Stimulated activated naive CD4-positive, alpha-beta T cell treated with Interleukin-2 at 50 U/mL for 16 hours (primary cell): ENCODE results near the gene GRAP2.
"Not testable (repeated sequence)": the region's sequence is repeated elsewhere in the genome, so short reads cannot be mapped to it uniquely, and the experiment has no call there.

Experiments
- DNase-seq: peaks from one replicate; lab custom pipeline; 2025; lab: John Stamatoyannopoulos, UW

Gene GRAP2

GRCh38 chr22:39965748-39966147, 64.9 kb downstream of the GRAP2 start:
- no peak for DNase-seq

DNA sequence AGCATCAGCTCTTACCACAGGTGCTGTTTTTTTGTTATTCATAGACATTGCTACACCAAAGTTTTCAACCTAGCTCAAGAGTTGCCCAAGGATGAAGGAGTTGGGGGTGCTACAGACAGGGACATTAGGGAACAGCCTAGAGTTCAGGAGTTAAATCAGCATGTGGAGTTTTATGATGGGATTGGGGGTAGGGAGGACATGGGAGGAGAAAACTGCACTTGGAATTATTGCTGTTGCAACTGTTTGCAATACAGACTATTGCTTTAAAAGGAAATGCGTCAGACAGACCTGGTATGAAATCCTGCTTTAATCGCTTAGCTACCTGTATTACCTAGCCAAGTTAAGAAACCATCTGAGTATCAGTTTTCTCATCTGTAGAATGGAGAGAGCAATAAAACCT, 65.6 kb downstream of the GRAP2 start:
- no peak for DNase-seq

- DNase-seq = no peak
Observed at GRCh38 chr22:39967103-39967829, 66.4 kb downstream of the GRAP2 start.

DNA sequence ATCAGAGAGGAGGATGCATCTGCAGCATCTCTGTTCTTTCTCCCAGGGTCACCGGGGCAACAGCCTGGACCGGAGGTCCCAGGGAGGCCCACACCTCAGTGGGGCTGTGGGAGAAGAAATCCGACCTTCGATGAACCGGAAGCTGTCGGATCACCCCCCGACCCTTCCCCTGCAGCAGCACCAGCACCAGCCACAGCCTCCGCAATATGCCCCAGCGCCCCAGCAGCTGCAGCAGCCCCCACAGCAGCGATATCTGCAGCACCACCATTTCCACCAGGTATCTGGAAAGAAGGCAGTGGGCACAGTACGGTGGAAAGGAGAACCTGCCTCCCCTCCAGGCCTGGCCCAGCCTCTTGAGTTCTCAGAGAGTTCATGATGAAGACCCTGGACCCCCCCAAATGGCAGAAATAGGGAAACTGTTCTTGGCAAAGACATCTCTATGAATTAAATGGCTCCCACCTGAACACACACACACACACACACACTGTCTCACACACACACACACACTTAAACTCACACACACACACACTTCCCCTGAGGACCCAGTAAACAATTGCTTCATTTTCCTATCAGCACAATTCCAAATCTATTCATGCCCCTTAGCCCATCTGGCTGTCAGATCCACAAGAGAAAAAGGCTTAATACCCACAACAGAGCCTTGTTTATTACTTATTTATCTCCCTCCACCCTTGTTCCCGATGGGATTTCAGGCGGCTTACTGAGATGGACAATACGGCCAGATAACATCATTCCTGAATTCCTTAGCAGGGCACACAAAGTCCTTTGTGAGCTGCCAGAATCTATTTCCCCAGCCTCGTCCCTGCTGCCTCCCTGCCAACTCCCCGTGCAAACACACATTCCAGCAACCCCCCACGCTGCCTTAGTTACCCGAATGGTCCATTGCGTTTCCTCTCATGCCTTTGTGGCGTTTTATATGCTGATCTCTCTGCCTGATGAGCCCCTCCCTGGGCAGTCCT, 67.4 kb downstream of the GRAP2 start:
- no peak for DNase-seq

- no peak for DNase-seq
Observed at GRCh38 chr22:39970742-39971141, 69.9 kb downstream of the GRAP2 start.

GRCh38 chr22:39972641-39973040, 71.8 kb downstream of the GRAP2 start:
- DNase-seq = no peak

DNA sequence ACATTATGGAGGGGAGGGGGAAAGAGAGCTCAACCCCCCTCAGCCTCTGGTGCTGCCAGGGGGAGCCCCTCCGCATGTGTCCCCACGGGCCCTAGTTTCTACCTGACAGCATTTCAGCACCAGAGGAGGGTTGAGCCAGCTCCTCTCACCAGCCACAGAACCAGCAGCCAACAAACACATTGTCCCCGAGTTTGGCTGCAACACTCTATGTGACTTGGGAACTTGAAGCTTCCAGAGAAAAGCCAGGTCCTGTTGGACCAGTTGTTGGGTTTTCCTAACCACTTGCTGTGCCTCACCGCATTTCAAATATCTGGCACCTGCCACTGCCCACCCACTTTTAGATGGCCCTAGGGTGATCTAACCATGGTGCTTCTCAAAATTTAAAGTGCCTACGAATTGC, 72.8 kb downstream of the GRAP2 start:
- DNase-seq = no peak

DNA sequence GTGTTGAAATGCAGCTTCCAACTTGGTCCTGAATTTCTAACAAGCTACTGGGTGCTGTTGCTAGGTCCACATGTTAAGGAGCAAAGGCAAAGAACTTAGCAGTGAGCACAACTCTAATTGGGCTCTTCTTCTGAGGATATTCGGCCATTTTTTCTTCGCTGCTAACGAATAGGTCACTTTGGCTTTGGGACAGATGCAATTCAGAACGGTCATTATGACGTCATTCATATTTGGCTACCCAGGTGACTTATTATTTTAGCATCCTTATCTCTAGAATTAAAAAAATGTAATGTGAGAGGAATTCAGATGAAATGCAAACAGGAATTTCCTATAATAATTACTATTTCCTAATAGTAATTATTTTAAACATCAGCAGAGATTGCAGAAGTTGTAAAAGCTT, 73.2 kb downstream of the GRAP2 start:
- no peak for DNase-seq

DNA sequence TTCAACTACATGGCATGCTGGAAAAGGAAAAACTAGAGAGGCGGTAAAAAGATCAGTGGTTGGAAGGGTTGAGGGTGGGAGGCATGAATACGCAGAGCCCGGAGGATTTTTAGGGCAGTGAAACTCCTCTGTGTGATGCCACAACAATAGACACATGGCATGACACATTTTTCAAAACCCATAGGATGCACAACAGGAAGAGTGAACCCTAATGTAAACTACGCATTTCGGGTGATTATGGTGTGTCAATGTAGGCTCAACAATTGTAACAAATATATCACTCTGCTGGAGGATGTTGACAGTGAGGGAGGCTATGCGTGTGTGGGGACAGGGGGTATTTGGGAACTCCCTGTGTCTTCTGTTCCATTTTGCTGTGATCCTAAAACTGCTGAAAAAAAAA, 78.2 kb downstream of the GRAP2 start:
- DNase-seq = no peak

DNA sequence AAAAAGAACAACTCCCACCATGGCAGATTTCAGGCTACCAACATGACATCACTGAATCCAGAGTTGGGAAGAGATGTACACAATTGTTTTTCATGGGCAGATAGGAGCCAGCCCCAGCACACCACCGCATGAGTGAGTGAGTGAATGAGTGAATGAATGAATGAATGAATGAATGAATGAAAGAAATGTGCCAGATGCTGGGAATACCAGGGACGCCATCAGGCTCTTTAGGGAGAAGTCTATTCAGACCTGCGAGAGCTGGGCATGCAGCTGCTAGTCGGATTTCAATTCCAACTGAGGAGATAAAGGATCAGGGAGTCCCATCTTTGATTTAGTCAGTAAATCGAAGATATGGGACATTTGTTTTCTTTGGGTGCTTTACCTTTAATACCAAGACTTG, 78.6 kb downstream of the GRAP2 start:
- DNase-seq = no peak

DNA sequence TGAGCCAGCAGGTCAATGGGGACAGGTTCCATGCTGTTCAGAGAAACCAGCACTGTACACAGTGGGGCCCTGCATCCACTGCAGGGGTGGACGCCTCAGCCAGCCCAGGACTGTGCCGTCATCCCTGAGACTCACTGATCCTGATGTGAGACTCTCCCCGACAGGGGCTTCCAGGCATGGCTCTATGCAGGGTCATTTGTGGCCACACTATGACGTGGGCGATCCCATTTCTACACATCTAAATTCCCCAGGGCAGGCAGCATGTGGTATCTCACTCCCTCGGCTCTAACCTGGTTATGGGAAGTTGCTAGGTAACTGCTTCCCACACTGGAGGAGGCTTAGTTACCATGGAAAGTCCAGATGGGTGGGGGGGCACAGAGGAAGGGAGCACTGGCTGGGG, 79.7 kb downstream of the GRAP2 start:
- DNase-seq = no peak

GRCh38 chr22:39983346-39983745, 82.5 kb downstream of the GRAP2 start:
- DNase-seq = no peak

GRCh38 chr22:39984006-39984405, 83.1 kb downstream of the GRAP2 start:
- DNase-seq = no peak

DNA sequence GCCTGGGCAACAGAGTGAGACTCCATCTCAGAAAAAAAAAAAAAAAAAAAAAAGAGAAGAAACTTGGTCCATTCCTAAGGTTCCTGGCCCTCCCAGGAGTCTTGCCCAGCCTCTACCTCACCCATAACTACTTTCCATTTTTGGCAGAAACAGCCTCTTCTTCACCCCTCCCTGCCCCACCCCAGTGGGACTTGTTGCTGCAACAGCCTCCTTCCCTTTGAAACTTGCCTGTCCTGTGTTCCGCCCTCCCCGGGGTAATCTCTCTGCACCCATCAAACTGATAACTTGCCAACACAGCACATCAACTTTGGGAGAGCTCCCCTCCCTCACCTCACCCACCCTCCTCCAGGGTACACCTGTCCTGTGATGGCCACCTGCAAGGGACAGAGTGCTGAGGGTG, 83.9 kb downstream of the GRAP2 start:
- no peak for DNase-seq

DNA sequence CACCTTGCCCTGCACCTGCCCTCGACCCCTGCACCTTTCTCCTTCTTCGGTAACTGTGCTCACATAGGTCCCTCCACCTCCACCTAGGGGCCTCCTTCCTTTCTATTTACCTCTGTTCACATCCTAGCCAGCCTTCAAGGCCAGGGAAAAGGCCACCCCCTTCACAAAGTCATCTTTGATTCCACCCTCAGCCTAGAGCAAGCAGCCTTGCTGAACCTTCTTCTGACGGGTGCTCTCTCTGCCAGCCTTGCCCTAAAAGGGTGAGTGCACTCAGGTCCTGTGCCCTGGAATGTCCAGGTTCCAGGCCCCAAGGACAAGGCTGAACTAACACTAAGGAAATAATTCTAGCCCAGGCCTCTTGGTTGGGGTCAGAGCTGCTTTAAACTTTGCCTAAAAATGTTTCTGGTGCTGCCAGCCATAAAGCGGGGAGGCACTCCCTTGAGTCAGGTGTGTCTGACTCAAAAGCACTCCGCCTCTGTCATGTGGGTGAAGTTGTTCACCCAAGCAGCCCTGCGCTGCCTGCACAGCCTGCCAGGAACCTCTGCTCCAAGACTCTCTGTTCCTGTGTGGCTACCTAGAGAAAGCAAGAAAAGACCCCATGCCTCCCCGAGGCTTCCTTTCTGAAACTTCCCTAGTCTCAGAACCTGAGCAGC, 84.6 kb downstream of the GRAP2 start:
- no peak for DNase-seq

- DNase-seq = no peak
Observed at GRCh38 chr22:39988386-39989114, 87.7 kb downstream of the GRAP2 start.

DNA sequence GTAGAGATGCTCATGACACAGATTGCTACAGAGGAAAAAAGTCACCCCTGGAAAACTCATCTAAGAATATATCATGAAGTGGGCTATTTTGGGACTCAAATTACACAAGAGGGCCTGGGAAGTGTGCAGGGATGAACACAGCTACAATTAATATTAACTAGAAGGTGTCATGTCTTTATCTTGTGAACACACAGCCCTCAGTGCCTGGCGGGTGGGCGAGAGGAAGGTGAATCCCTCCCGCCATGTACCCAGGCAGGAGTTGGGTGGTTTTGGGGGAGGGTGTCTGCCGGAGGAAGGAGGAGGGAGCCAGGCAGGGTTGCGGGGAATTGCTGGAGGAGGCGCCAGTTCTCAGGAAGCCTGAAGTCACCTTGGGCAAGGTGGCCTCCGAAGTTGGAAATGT, 88.7 kb downstream of the GRAP2 start:
- no peak for DNase-seq

DNA sequence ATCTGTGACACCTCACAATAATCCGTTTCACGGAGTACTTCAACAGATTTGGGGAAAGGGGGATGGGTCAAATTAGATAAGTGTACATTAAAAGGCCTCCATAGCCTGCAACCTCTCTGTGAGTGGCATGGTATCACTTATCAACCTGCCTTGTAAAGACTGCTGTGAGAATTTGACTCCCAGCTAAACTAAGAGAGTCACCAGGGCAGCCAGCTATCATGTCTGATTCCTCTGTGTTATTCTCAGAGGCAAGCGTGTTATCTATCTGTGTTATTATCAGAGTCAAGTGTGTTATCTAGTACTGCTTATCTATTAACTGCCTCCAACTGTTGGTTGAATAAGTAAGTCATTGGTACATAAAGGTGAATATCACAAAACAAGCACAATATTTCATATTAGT, 89.8 kb downstream of the GRAP2 start:
- DNase-seq = no peak

GRCh38 chr22:39991159-39991860, 90.4 kb downstream of the GRAP2 start:
- DNase-seq = no peak

DNA sequence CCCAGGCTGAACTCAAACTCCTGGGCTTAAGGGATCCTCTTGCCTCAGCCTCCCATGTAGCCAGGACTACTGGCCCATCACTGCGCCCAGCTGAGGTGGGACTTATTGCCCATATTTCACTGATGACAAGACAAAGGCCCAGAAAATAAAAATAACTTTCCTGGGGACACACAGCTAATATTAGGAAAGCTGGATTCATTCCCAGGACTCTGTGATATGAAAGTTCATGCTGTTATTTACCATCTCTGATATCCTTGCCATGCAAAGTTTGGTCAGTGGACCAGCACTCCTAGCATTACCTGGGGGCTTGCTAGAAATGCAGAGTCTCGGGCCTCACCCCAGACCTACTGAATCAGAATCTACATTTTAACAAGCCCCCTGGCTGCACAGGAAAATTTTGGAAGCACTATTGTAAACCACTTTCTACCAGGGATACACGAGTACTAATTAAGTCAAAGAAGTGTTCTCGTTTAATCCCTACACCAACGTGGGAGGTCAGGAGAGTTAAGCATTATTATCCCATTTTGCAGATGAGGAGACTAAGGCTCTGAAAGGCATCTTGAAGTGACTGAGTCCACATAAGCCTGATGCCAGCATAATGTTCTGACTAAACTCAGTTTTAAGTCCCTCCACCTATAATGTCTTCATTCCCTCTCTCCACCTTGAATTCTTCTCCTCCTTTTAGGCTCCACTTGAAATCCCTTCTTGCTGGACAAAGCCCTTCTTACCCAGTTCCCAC, 91.4 kb downstream of the GRAP2 start:
- no peak for DNase-seq

- DNase-seq = not testable (repeated sequence)
Observed at GRCh38 chr22:39992894-39993293, 92.0 kb downstream of the GRAP2 start.
